ENCODE results near the gene ARMC2. TPM values are rescaled to one million over a fixed set of nuclear protein-coding genes. Genes with fewer than 3 reads are reported as not detected.
"Not testable (repeated sequence)": the region's sequence is repeated elsewhere in the genome, so short reads cannot be mapped to it uniquely, and the experiment has no call there.

Gene ARMC2
- total RNA-seq, 1 donor from 2014 or later = 0.26 TPM

GRCh38 chr6:108807928-108808327, 40.3 kb upstream of the ARMC2 start:
- FAIRE-seq = no peak
- no peak for DNase-seq (ENCODE audit: low read depth)
- Histone ChIP-seq H3K27me3 (ENCODE audit: control insufficient read depth, insufficient read depth, low read length) (no peaks in the 10 kb centered on the region), H3K36me3 (ENCODE audit: control insufficient read depth, insufficient read depth, low read length) (no peaks in the 10 kb centered on the region), H3K4me3 (ENCODE audit: low read depth, low read length) (no peak overlapping the region)
- TF ChIP-seq, protein P1, sequence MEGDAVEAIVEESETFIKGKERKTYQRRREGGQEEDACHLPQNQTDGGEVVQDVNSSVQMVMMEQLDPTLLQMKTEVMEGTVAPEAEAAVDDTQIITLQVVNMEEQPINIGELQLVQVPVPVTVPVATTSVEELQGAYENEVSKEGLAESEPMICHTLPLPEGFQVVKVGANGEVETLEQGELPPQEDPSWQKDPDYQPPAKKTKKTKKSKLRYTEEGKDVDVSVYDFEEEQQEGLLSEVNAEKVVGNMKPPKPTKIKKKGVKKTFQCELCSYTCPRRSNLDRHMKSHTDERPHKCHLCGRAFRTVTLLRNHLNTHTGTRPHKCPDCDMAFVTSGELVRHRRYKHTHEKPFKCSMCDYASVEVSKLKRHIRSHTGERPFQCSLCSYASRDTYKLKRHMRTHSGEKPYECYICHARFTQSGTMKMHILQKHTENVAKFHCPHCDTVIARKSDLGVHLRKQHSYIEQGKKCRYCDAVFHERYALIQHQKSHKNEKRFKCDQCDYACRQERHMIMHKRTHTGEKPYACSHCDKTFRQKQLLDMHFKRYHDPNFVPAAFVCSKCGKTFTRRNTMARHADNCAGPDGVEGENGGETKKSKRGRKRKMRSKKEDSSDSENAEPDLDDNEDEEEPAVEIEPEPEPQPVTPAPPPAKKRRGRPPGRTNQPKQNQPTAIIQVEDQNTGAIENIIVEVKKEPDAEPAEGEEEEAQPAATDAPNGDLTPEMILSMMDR (IDR thresholded peaks at IDR 0.05; ENCODE audit: insufficient read depth, low read length, severe bottlenecking) = no peak

GRCh38 chr6:108809211-108809610, 39.0 kb upstream of the ARMC2 start:
- Histone ChIP-seq H3K36me3 (ENCODE audit: control insufficient read depth, insufficient read depth, low read length) (no peaks in the 10 kb centered on the region), H3K27me3 (ENCODE audit: control insufficient read depth, insufficient read depth, low read length) (no peaks in the 10 kb centered on the region), H3K4me3 (ENCODE audit: low read depth, low read length) (no peak overlapping the region)
- TF ChIP-seq, protein P1 (IDR thresholded peaks at IDR 0.05; ENCODE audit: insufficient read depth, low read length, severe bottlenecking) = no peak
- DNase-seq (ENCODE audit: low read depth) (no peak), FAIRE-seq (no peak)

DNA sequence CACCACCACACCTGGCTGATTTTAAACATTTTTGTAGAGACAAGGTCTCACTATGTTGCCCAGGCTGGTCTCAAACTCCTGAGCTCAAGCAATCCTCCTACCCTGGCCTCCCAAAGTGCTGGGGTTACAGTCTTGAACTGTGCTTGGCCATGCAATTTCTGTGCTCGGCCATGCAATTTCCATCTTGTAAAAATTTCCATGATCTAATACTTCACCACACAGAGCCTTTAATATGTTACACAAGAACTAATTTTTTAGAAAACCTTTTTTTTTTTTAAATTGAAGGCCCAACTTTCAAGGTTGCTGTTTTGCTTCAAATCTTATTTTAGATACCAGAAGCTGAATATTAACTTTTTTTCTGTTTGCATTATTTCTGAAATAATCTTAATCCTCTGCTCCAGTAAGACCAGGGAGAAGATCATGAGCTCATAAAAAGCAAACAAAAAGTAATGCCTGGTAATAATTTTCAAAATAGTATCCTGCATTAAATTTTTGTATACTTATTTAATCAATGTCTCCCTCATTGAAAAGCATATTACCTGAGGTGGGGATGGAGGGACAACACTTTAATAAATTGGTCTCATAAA, 38.1 kb upstream of the ARMC2 start:
- TF ChIP-seq, protein P1 (IDR thresholded peaks at IDR 0.05; ENCODE audit: insufficient read depth, low read length, severe bottlenecking) = no peak
- FAIRE-seq (no peak), DNase-seq (ENCODE audit: low read depth) (no peak)
- H3K36me3 ChIP-seq (ENCODE audit: control insufficient read depth, insufficient read depth, low read length) = no peaks in the 10 kb centered on the region
- H3K4me3 ChIP-seq (ENCODE audit: low read depth, low read length) = no peak overlapping the region
- H3K27me3 ChIP-seq (ENCODE audit: control insufficient read depth, insufficient read depth, low read length) = no peaks in the 10 kb centered on the region

- Histone ChIP-seq H3K4me3 (ENCODE audit: low read depth, low read length) (no peak overlapping the region), H3K27me3 (ENCODE audit: control insufficient read depth, insufficient read depth, low read length) (no peaks in the 10 kb centered on the region), H3K36me3 (ENCODE audit: control insufficient read depth, insufficient read depth, low read length) (no peaks in the 10 kb centered on the region)
- TF ChIP-seq, protein P1 (IDR thresholded peaks at IDR 0.05; ENCODE audit: insufficient read depth, low read length, severe bottlenecking) = no peak
- DNase-seq (ENCODE audit: low read depth) (no peak), FAIRE-seq (no peak)
Measured at GRCh38 chr6:108811490-108811889, 36.7 kb upstream of the ARMC2 start.

DNA sequence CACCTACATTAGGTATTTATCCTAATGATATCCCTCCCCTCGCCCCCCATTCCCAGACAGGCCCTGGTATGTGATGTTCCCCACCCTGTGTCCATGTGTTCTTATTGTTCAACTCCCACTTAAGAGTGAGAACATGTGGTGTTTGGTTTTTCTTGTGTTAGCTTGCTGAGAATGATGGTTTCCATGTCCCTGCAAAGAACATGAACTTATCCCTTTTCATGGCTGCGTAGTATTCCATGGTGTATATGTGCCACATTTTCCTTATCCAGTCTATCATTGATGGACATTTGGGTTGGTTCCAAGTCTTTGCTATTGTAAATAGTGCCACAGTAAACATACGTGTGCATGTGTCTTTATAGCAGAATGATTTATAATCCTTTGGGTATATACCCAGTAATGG, 35.0 kb upstream of the ARMC2 start:
- not testable (repeated sequence) for H3K27me3 ChIP-seq (ENCODE audit: control insufficient read depth, insufficient read depth, low read length); H3K4me3 ChIP-seq (ENCODE audit: low read depth, low read length); FAIRE-seq; H3K36me3 ChIP-seq (ENCODE audit: control insufficient read depth, insufficient read depth, low read length); DNase-seq (ENCODE audit: low read depth)

DNA sequence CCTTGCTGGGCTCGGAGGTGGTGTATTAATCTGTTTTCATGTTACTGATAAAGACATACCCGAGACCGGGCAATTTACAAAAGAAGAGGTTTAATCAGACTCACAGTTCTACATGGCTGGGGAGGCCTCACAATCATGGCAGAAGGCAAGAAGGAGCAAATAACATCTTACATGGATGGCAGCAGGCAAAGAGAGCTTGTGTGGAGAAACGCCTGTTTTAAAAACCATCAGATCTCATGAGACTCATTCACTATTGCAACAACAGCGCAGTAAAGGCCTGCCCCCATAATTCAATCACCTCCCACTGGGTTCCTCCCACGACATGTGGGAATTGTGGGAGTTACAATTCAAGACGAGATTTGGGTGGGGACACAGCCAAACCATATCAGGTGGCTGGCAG, 30.9 kb upstream of the ARMC2 start:
- H3K27me3 ChIP-seq (ENCODE audit: control insufficient read depth, insufficient read depth, low read length); H3K4me3 ChIP-seq (ENCODE audit: low read depth, low read length); DNase-seq (ENCODE audit: low read depth); FAIRE-seq; H3K36me3 ChIP-seq (ENCODE audit: control insufficient read depth, insufficient read depth, low read length): not testable (repeated sequence)

DNA sequence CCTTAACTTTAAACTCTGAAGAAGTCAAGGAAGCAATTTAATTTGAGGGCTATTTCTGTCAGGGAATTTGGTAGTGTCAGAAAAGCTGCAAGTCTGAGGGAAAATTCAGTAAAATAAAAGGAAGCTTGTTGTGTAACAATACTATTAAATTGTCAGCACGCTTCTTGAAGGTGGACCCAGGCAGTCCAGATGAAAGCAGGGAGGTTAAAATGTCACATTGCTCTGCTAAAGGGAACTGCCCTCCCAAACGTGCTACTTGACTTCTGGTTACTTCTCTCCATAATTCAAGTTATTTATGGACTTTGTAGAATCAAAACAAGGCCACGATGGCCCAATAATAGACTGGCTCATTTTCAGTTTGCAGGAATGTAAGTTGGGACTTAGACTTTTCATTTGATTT, 28.2 kb upstream of the ARMC2 start:
- FAIRE-seq = no peak

More for the DNA sequence above, 28.2 kb upstream of the ARMC2 start:
- H3K27me3 ChIP-seq (ENCODE audit: control insufficient read depth, insufficient read depth, low read length) = no peaks in the 10 kb centered on the region
- DNase-seq (ENCODE audit: low read depth) = no peak
- no peaks in the 10 kb centered on the region for H3K36me3 ChIP-seq (ENCODE audit: control insufficient read depth, insufficient read depth, low read length)
- TF ChIP-seq, protein P1 (IDR thresholded peaks at IDR 0.05; ENCODE audit: insufficient read depth, low read length, severe bottlenecking) = no peak
- no peak overlapping the region for H3K4me3 ChIP-seq (ENCODE audit: low read depth, low read length)
